GM19468 (cell line): Measurements from ENCODE around the gene PPIP5K2.
A peak's percentile ranks its signal among the peaks of the same experiment; 100 is the strongest.

Source experiments
- ATAC-seq: cut with Tn5 transposase; IDR thresholded peaks from one replicate; pipeline ENCODE4 v1.9.1; 2021; ENCODE audit warnings: mild to moderate bottlenecking, moderate library complexity, moderate number of reproducible peaks; ENCODE audit not compliant: unreplicated experiment; ENCODE audit errors: extremely low read depth

Gene PPIP5K2

DNA sequence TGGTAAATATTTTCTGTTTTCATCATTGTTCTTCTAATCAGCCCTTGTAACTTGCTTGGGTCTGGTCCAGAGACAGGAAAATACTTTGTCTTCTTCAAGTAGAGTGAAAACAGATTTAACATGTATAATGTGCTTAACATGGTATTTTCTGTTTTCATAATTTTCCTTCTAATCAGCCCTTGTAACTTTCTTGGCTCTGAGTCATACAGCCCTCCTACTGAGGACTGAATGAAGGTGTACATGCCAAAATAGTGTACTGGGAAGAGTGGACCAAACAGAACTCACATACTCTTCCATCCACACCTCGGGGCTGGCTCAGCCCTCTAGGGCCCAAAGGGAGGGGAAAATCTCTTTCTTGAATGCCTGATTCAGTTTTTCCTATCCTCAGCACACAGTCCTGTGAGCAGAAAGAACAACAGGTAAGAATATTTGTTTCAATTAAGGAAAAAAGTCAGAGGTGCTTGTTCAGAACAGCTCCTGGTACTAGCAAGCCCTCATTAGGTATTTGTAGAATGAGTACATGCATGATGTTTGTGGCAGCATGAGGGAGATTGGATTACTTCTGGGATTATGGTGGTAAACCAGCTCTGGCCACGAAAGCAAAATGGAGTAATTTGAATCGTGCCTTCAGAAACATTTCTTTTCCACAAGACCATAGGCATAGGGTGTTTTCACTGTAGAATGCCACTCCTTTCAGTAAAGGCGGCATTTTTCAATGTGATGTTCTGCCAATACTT is 114.3 kb downstream of the PPIP5K2 start:
- ATAC-seq: no peak

DNA sequence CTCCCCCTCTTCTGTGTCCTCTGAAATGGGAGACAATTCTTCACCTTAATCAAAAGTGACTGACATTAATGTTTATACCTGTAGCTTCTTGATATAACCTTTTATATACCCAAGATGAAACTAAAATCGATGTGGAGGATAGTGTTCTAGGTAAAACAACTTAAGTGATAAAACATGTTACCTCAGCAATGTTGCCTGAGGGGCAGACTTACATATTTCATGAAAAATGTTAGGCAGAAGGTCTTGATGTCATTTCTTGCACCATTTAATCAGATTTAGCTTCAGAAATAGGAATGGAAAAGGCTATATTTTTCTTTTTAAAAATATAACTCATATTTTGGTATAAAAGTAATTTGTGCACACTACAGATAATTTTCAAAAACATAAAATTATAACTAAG is 115.8 kb downstream of the PPIP5K2 start:
- no peak for ATAC-seq

DNA sequence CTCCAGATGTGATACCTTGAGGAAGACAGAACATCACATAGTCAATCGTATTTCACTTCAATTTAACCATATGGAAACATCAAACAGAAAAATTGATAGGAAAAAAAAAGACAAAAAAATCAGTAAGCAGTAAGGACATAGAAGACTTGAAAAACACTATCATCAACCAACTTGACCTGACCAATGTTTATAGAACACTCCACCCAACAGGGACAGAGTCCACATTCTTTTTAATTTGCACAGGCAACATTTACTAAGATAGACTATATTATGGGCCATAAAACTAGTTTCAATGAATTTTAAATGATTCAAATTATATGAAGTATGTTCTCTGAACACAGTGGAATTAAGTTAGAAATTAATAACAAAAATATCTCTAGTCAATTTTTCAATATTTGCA is 117.7 kb downstream of the PPIP5K2 start:
- ATAC-seq: no peak

DNA sequence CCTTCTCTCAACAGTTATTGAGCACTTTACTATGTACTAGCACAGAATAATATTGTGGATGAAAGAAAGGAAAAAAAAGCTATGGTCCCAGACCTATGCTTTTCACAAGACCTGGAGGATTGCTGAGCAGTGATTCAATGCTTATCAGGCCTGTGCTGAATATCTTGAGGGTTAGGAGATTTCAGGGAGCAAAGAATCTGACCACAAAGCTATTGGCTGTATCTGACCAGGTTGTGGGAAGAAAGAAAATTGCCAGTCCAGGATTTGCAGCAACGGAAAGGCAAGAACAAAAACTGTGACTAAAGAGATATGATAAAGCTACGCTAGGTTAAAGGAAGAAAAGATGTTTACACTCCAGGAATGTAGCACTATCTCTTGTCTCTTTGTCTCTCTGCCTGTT is 123.6 kb downstream of the PPIP5K2 start:
- ATAC-seq: no peak

DNA sequence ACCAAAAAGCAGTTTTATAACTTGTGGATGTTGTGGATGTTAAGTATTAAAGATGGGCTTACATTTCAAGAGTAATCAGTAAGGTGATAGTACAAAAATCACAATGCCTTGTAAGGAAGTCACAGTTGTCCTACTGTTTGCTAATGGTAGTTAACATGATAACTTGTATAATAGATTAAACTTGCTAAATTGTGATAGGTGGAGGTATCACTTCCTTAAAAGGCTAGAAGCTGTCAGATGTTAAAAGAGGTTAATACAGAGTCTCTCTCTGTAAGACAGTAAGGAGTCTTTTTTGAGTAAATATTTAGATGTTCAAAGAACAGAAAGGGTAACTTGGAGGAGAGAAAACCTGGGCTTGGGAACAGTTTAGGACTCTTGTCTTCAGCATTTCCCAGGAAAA is 124.3 kb downstream of the PPIP5K2 start:
- no peak for ATAC-seq

DNA sequence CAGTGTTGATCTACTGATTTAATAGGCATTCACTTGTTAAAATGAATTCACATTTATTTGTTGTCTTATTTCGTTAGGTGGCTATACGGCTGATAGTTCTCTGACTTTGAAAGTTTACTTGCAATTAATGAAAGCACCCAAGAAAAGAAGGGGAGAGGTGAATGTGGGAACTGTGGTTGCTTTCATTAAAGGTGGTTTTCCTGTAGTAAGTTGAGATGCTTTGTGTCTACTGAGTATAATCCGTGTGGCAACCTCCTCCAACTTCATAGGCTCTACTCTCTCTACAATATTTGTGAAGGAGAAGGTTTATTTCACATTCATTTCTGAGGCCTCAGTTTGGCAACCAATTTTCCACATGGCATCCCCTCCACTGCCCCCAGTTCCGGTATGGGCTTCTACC is 125.7 kb downstream of the PPIP5K2 start:
- ATAC-seq: no peak

DNA sequence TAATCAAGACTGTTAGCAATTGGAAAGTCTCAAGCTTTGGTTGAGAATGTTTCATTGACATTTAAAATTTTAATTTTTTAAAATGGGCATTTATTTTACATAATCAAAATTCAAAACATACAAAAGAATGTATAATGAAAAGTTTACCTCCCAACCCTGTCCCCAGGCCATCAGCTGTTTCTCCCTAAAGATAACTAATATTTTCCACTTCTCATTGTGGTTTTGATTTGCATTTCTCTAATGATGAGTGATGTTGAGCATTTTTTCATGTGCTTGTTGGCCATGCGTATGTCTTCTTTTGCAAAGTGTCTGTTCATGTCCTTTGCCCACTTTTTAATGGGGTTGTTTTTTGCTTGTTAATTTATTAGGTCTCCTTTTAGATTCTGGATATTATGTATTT is 127.0 kb downstream of the PPIP5K2 start:
- no peak for ATAC-seq

DNA sequence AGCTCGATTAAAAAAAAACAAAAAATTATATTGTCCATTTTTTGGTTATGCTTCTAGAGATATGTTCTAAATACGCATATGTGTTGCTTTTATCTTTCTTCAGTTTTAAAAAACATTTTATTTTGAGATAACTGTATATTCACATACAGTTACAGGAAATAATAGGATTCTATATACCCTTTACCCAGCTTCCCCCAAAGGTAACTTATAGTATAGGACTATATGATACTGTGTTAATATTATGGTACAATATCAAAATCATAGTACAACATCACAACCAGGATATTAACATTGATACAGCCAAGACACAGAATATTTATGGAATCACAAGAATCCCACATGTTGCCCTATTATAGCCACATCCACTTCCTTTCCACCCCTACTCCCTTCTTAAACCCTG is 129.0 kb downstream of the PPIP5K2 start:
- no peak for ATAC-seq

DNA sequence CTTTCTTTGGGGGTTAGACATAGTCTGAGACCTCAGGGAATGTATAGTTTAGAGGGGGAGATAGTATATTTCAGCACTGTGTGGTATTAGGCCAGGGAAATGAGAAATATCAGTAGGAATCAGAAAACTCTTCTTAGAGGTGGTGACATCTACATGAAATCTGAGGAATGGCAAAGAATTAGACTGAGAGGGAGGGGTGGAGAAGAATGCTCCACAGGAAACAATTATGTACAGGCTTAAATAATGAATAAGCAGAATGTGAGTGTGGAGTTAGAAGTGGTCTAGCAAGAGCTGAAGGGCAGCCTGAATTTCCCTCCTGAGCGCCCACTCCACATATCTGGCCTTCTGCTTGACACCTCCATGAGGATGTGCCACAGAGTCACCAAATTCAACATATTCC is 134.8 kb downstream of the PPIP5K2 start:
- ATAC-seq: no peak

DNA sequence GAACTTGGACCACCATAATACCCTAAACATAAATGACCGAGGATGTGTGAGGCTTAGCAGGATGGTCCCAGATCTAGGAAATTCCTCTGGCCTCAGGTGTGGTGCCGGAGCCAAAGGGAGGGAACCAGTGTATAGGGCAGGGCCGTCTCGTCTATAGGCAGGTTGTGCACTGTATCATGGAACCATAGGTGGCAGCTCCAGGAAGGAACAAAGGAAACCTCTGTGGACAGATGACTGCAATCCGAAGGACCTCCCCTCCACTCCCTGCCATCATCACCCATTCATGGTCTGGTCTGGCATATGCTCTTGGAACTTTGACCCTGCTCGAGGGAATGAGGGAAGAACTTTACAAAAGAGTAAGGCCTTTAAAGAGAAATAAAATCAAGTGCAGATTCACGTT is 135.6 kb downstream of the PPIP5K2 start:
- no peak for ATAC-seq

DNA sequence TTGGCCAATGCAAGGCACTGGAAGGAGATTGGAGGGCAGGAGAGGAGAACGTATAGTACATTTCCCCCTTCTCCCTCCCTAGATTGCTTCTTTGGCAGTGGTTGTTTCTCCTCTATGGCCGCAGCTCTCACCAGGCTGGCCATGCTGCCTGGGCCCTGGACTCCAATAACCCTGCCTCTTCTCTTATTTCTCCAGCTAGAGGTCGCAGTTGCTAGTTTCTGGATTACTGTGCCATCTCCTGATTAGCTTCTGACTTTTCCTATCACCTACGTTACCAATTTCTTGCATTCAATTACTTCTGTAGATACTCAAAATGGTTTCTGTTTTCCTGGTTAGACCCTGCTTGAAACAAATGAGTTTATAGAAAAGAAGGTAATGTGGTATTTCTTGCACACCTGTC is 136.1 kb downstream of the PPIP5K2 start:
- no peak for ATAC-seq

DNA sequence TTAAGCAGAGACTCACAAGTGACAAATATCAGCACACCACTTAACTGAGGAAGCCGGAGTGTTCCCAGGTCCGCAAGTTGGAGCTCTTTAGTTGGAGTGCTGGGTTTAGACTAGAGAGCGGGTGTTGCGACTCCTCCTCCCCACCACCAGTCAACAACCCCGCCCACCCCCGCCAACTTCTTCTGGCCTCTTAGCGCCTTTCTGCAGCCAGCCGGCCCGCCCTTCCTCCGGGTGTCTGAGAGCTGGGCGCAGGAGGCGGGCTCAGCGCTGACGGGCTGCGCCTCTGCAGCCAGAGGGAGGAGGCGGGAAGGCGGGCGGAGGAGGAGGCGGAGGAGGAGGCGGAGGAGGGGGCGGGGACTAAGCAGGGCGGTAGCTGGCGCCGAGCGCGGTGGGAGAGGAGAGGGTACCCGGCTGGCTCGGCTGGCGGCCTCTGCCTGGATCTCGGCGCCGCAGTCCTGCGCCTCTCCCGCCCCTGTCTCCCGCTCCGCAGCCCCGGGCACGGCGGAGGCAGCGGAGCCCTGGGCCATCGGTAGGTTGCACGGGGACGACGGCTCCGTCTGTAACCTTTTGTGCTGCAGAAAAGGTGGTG is 138.4 kb downstream of the PPIP5K2 start, which contains the start of gene MACIR:
MACIR (plus strand) TSS at position 396 of the 589 bp plus-strand sequence. CDS start 17,157 bp downstream, outside the sequence.
- ATAC-seq: peak; percentile 71

DNA sequence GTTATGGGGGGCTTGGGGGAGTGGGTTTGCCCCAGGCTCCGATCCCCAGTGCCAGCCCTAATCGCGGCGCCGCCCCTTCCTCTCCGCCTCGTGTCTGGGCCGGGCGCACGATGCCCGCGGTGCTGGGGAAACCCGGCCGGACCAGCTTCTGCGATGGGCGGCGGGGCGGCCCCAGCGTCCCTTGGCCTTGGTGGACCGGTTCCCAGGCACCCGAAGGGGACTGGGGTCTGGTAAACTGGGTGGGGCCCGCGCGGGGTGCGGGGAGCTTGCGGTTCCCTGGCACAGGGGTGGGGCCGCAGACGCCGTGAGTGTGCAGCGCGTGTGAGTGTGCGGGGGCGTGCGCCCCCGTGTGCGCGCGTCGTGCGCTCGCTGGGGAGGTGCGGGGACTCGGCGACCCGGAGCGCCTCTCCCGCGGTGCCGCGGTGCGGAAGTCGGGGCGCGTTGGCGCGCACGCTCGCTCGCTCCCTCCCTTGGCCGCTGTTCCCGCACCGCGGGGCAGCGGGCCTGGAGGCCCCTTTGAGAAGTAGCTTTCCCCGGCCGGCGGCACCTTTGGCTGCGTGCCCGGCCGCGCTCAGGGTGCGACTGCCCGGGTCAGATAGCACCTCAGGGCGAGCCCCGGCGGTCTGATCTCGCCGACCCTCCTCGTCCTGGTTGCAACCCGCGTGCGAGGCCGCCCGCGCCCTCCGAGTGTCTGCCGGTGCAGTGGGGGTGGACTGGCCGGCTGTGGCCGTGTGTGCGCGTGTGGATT is 139.0 kb downstream of the PPIP5K2 start:
- ATAC-seq: peak; percentile 18

DNA sequence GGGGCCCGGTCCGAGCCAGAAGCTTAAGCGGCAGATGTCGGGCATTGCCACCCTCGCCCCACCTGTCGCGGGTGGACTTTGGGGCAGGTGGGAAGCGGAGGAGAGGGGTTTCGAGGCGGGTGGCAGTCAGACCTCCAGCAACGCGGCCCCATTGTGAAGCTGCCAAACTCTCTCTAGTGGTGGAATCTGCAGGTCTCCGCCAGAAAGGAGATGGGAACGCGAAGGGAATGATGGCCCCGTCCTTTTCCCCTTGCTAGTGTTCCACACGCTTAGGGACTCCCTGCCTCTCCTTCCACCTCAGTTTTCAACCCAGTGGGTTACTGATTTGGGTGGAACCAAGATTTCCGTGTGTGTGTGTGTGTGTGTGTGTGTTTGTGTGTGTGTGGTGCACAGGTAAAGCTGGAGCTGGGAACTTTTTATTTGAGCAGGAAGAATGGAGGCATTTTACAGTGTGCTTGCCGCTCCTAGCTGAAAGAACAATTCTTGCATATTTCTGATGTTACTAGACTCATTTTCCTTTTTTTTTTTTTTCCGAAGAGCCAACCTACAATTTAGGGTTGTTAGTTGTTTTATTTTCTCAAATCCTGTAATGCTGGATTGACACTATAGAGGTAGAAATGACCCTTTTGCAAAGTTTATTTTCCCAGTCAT is 139.7 kb downstream of the PPIP5K2 start:
- no peak for ATAC-seq

DNA sequence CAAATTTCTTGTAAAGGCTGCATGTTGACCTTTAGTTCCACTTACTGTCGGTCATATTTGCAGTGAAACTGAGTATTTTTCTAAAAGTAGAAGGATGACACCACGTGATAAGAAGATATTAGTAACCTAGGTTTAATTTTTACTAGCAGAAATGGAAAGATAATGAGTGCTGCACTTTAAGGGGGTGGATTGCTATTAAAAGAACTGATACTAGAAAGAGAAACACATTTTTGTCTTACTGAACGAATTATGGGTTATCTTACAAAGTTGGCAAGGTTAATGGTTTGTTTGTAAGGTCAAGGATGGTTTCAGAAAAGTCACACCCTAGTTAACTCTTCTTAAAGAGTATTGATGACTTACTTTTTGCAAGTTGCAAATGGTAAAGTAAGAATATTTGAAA is 140.8 kb downstream of the PPIP5K2 start:
- peak; percentile 29 for ATAC-seq
